Measurements from ENCODE around the gene SOX18. TPM values are rescaled to one million over a fixed set of nuclear protein-coding genes. Genes with fewer than 3 reads are reported as not detected.

Gene SOX18
- total RNA-seq, 2 experiments from 2014 or later, result not detected

DNA sequence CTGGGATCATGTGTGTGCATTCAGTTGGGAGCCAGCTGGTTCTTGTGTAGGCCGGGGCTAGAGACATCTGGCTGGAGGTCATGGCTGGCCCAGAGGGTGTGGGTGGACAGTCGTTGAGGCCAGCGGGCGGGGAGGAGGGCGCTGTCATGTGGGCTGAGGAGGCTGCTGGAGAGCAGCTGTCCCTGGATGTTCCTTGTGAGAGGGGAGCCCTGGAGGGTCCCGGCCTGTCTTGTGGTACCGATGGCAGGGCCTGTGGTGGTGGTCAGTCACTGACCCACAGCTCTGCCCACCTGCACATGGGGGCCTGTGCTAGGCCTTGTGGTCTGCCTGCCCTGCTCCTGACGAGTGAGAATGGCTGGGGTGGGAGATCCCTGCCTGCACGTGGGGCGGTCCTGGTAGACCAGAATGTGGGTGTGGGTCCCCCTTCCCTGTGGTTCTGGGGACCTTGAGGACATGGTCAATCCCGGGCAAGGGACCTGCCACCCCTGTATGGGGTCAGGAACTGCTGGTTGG is 15.4 kb downstream of the SOX18 start:
- Mint-ChIP-seq H3K27ac (peak overlapping the region; percentile 90), H3K36me3 (peaks cover 18% of the 10 kb centered on the region), H3K27me3 (peaks cover 3% of the 10 kb centered on the region), H3K4me3 (no peak overlapping the region), H3K4me1 (peaks cover 39% of the 10 kb centered on the region), H3K9me3 (no peaks in the 10 kb centered on the region)
- no peak for DNase-seq

DNA sequence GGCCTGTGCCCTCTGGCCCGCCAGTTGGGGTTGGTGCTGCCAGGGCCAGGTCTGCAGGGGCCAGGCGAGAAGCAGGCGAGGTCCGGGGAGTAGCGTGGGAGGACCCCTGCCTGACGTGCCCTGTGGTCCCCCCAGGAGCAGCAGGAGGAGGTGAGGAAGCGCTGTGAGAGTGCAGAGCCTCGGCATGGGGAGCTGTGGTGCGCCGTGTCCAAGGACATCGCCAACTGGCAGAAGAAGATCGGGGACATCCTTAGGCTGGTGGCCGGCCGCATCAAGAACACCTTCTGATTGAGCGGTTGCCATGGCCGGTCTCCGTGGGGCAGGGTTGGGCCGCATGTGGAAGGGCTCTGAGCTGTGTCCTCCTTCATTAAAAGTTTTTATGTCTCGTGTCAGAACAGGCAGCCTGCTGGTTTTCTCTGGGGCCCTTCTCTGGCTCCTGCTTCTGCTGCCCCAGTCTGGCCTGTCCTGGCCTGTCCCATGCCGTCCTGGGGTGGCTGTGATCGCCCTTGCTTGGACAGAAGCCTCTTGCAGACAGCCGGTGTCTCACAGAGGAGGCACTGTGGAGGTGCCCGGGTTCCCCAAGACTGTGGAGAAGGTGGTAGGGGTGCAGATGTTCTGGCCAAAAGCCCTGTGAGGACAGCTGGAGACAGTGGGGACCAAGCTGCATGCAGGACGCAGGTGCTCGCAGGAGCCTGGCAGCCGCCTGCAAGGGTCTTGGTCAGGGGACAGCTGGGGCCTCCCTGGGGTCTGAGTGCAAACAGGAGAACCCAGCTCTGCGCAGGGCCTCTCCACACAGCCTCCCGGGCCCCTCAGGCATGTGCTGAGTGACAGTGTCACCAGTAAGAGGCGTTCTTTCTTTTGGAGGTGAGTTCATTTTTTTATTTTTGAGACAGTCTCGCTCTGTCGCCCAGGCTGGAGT is 16.5 kb downstream of the SOX18 start:
- H3K4me3 Mint-ChIP-seq, result no peak overlapping the region
- H3K27me3 Mint-ChIP-seq, result peaks cover 3% of the 10 kb centered on the region
- no peaks in the 10 kb centered on the region for H3K9me3 Mint-ChIP-seq
- H3K27ac Mint-ChIP-seq, result peak overlapping the region; percentile 90
- peaks cover 18% of the 10 kb centered on the region for H3K36me3 Mint-ChIP-seq
- no peak for DNase-seq
- H3K4me1 Mint-ChIP-seq, result peaks cover 39% of the 10 kb centered on the region

DNA sequence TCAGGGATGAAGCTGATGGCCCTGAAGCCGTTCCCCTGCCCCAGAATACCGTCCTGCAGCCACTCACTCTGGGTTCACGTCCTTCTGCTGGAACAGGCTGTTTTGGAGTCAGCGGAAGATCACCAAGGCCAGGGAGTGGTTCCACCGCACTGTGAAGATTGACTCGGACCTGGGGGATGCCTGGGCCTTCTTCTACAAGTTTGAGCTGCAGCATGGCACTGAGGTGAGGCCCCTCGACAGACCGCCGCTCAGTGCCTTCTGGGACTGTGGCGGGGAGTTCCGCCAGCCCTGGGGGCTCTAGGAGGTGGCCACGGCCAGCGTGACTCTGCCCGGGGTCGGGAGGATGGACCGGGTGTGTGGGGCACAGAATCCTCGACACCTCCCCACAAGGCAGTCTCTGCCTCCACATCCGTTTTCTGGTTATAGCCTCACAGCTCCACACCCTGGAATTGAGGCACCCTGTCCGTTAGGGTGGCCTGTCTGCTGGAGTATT is 17.6 kb downstream of the SOX18 start:
- Mint-ChIP-seq H3K9me3 (no peaks in the 10 kb centered on the region), H3K27ac (no peak overlapping the region), H3K27me3 (no peaks in the 10 kb centered on the region), H3K36me3 (peaks cover 17% of the 10 kb centered on the region), H3K4me3 (no peak overlapping the region), H3K4me1 (peaks cover 28% of the 10 kb centered on the region)
- DNase-seq, result no peak

DNA sequence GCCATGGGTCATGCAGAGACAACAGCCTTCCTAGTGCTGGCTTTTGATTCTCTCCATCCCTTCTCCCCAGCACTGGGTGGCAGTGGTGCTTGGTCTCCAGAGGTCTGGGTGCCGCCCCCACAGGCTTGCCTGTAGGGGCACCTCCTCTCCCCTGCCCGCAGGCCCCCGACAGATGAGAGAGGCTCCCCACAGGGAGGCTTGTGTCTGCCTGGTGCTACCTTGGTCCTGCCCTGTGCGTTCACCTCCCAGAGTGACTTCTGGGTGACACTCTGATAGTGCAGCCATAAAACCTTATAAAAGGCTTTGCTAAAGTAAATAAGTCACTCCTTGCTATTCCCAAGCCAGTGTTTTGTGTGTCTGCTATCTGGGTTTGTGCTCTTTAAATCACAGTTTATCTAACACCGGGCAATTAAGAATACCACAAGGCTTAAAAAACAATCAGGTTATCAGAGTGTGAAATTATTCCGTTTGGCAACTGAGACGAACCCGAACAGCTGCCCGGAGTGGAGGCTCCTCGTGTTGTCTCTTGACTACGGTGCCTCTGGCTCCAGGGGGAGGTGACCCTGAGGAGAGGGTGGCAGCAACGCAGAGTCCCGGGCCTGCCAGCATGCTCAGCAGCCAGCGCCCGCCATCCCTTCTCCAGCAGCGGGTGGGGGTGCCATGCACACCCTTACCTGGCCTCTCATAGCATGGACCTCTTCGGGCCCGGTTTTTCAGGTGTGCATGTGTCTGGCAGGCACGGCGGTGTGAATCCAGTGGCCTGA is 18.9 kb downstream of the SOX18 start:
- H3K9me3 Mint-ChIP-seq, result no peaks in the 10 kb centered on the region
- no peak overlapping the region for H3K4me3 Mint-ChIP-seq
- peaks cover 17% of the 10 kb centered on the region for H3K36me3 Mint-ChIP-seq
- H3K27me3 Mint-ChIP-seq, result no peaks in the 10 kb centered on the region
- no peak for DNase-seq
- H3K4me1 Mint-ChIP-seq, result peaks cover 16% of the 10 kb centered on the region
- H3K27ac Mint-ChIP-seq, result no peak overlapping the region

DNA sequence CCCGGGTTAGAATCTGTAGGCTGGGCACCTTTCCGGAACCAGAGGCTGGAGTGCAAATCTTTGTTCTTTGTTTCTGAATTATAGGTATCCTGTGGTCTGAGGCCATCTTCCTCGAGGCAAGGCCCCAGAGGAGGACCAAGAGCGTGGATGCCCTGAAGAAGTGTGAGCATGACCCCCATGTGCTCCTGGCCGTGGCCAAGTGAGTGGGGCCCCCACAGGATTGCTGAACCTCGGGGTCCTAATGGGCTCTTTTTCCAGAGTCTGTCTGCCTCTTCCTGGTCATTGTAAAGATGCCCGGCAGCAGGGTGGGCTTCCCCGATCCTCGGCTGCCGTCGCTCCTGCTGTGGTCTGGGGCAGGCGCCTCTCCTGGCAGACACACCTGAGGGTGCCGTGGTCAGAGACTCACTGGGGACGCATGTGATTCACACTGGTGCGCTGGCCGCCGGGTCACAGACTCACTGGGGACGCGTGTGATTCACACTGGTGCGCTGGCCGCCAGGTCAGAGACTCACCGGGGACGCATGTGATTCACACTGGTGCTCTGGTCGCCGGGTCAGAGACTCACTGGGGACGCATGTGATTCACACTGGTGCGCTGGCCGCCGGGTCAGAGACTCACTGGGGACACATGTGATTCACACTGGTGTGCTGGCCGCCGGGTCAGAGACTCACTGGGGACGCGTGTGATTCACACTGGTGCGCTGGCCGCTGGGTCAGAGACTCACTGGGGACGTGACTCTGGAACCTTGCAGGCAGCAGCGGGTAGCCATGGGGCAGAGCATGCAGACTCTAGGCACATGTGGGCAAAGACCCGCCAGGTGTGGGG is 19.9 kb downstream of the SOX18 start:
- no peaks in the 10 kb centered on the region for H3K9me3 Mint-ChIP-seq
- DNase-seq, result no peak
- no peak overlapping the region for H3K4me3 Mint-ChIP-seq
- peaks cover 19% of the 10 kb centered on the region for H3K36me3 Mint-ChIP-seq
- H3K4me1 Mint-ChIP-seq, result peaks cover 7% of the 10 kb centered on the region
- H3K27me3 Mint-ChIP-seq, result no peaks in the 10 kb centered on the region
- H3K27ac Mint-ChIP-seq, result no peak overlapping the region

DNA sequence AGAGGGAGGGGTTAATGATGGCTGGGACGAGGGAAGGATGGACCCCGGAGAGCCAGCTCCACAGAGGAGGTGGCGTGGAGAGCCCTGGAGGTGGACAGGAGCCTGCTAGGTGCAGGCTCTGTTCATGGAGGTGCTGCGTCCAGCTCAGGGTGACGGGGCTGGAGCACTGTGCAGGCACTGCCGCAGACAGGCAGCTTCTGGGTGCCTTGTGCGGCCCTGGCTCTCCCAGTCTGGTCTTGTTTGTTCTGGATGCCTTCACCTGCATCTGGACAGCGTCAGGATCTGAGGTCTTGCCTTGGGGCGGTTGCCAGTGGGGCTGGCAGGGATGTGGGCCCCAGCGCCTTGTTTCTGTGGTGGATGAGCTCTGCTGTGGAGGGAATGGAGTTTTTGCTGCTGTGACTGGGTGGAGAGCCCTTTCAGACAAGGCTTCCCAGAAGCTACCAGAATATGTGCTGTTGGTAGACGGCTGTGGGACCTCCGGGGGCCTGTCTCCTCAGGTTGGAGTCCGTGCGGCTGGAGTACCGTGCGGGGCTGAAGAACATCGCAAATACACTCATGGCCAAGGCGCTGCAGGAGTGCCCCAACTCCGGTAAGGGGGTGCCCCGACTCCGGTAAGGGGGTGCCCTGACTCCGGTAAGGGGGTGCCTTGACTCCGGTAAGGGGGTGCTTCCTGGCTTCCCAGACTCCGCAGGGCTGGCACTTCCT is 21.3 kb downstream of the SOX18 start:
- Mint-ChIP-seq H3K4me1 (no peaks in the 10 kb centered on the region), H3K4me3 (no peak overlapping the region), H3K9me3 (no peaks in the 10 kb centered on the region), H3K36me3 (peaks cover 10% of the 10 kb centered on the region), H3K27ac (no peak overlapping the region), H3K27me3 (no peaks in the 10 kb centered on the region)
- no peak for DNase-seq

DNA sequence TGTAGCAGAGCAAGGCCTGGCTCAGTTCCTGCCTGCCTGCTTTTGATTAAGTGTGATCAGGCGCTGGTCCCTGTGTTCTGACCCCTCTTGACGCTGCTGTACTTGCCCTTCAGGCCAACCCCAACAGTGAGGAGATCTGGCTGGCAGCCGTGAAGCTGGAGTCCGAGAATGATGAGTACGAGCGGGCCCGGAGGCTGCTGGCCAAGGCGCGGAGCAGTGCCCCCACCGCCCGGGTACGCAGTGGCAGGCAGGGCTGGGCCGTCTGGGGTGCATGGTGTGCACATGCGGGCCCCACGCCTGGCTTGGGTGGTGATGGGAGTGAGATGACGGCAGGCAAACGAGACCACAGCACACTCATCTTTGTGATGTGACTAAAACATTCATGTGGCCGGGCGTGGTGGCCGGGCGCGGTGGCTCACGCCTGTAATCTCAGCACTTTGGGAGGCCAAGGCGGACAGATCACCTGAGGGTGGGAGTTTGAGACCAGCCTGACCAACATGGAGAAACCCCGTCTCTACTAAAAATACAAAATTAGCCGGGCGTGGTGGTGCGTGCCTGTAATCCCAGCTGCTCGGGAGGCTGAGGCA is 23.5 kb downstream of the SOX18 start:
- Mint-ChIP-seq H3K4me3 (no peak overlapping the region), H3K27me3 (no peaks in the 10 kb centered on the region), H3K27ac (no peak overlapping the region), H3K9me3 (no peaks in the 10 kb centered on the region), H3K36me3 (peaks cover 12% of the 10 kb centered on the region), H3K4me1 (no peaks in the 10 kb centered on the region)
- no peak for DNase-seq

DNA sequence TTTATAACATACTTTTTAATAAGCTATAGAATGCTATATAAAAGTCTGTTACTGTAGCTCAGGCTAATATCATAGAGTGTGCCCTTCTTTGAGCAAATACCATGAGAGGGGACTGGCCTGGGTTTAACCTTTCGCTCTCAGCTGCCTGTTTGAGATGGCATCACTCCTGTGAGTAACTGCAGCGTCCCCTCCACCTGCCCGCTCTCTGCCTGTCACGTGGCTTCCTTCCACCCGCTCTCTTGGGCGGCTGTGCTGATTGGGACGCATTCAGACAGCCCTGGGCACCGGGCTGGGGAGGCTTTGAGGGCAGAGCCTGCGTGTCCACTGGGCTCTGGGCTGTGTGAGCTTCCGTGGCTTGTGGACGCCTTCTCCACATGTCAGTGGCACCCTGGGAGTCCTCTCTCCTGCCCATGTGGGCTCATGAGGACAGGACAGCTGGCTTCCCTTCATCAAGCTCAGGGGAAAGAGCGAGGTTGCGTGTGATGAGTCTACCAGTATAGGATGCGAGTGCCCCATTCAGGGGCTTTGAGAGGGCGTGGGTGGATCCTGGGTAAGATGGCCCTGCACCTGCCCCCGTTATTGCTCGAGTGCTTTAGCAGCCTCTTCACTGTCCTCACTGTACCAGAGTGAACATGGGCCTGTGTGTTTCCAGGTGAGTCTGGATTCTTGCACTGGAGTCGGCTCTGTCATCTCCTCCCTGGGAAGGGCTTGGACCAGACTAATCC is 24.2 kb downstream of the SOX18 start:
- Mint-ChIP-seq H3K36me3 (peaks cover 12% of the 10 kb centered on the region), H3K27me3 (no peaks in the 10 kb centered on the region), H3K4me1 (no peaks in the 10 kb centered on the region), H3K9me3 (no peaks in the 10 kb centered on the region), H3K27ac (no peak overlapping the region), H3K4me3 (no peak overlapping the region)
- no peak for DNase-seq

DNA sequence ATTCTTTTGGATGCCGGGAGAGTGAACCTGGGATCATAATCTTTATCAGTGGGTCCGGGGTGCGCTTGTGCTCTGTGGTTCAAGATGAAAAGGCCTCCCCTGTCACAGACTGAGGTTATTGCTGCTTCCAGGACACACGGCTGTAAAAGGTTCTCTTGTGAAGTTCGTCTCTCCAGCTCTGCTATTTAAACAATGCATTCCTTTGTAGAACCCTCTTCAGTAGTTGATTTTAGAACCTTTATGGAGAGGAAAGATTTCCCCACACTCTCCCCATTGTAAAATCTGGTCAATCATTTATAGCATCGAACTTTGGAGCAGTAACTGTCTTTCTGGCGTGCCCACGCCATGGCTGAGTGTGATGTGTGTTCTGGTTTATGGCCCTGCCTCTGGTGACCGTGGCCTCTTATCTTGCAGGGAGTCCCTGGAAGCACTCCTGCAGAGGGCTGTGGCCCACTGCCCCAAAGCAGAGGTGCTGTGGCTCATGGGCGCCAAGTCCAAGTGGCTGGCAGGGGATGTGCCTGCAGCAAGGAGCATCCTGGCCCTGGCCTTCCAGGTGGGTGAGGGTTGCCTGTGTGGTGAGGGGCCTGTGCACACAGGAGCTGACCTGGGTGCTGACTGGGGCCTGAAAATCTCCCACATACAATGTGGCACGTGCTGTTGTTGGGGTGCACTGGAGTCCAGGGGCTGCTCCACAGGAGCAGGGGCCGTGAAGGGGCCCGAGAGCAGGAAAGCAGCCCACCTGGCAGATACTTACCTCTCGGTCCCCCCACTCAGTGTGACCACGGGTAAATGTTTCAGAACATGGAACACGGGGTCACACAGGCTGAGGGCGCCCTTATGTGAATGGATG is 25.1 kb downstream of the SOX18 start:
- H3K27ac Mint-ChIP-seq, result no peak overlapping the region
- DNase-seq, result no peak
- H3K36me3 Mint-ChIP-seq, result peaks cover 12% of the 10 kb centered on the region
- H3K4me3 Mint-ChIP-seq, result no peak overlapping the region
- H3K9me3 Mint-ChIP-seq, result no peaks in the 10 kb centered on the region
- no peaks in the 10 kb centered on the region for H3K4me1 Mint-ChIP-seq
- H3K27me3 Mint-ChIP-seq, result no peaks in the 10 kb centered on the region

DNA sequence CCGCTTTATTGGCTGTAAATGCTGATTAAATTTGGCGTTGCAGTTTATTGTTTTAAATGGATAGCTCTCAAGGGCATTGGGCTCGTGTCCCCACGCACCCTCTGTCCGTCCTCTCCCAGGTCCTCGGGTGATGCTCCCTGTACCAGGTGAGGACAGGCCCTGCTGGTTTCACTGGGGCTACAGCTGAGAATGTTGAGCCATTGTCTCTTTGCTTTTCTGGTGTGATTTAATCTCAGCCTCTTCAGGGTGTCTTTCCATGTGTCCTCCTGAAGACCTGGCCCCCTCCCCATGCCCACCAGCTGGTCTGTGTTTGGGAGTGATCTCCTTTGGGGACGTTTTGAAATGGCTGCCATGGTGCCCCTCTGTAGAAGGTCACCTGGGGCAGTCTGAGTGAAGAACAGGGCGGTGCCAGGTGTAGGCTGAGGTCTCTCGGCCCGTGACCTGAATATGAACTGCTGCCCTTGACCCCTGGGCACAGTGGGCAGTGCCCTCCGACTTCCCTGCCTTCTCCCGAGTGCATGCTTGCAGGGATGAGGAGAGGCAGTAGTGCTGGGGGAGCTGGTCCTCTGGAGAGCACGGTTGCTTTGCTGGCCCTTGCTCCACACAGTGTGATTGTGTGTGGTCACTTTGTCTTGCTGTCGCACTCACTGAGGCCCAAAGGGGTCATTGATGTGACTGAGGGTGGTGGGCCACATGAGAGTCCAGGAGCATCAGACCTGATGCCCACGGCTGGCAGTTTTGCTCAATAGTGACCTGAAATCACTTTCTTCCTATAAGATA is 25.9 kb downstream of the SOX18 start:
- Mint-ChIP-seq H3K9me3 (no peaks in the 10 kb centered on the region), H3K27ac (no peak overlapping the region), H3K4me3 (no peak overlapping the region), H3K4me1 (no peaks in the 10 kb centered on the region), H3K36me3 (peaks cover 18% of the 10 kb centered on the region), H3K27me3 (no peaks in the 10 kb centered on the region)
- DNase-seq, result no peak

DNA sequence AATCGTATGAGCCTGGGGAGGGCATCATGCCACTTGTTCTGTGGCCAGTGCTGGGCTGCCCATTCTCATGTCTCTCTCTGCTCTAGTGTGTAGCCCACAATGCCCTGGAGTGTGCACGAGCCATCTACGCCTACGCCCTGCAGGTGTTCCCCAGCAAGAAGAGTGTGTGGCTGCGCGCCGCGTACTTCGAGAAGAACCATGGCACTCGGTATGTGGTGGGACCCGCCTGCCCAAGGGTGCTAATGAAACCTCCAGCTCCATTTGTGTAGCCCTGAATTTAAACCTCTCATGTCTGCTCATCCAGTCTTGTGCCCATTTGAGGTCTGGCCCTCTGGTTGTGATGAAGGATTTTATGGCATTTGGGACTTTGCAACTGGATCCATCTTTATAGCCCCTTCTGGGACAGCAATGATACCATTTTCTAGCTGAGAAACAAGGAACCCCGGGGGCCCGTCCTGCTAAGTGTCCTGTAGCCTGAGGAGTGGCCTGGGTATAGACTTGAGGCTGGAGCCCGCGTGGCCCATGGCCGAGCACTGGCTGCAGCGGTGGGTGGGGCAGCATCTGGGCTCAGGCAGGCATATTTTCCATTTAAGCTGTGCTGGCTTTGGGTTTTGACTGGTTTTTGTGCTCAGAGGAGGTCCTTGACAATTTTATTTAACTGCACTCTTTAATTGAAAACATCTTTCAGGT is 26.6 kb downstream of the SOX18 start:
- no peaks in the 10 kb centered on the region for H3K27me3 Mint-ChIP-seq
- no peaks in the 10 kb centered on the region for H3K4me1 Mint-ChIP-seq
- no peaks in the 10 kb centered on the region for H3K9me3 Mint-ChIP-seq
- peaks cover 23% of the 10 kb centered on the region for H3K36me3 Mint-ChIP-seq
- no peak overlapping the region for H3K27ac Mint-ChIP-seq
- no peak overlapping the region for H3K4me3 Mint-ChIP-seq
- DNase-seq, result no peak

All from activated naive CD8-positive, alpha-beta T cell treated with anti-CD3 and anti-CD28 coated beads for 36 hours (primary cell).